Cardiac fibroblast (primary cell): Measurements from ENCODE around the gene CYRIA.

Experiments
- DNase-seq, 2 donors: peaks; one replicate each; pipeline versions ENCODE4 v3.0.0 to v3.0.0-alpha.2; 2010; ENCODE audit warnings: low read depth in 2 of 2
- H3K4me3 ChIP-seq, 2 donors: replicated peaks in 1 of 2; 1 replicate in 1 of 2; 2 replicates in 1 of 2; pipeline ENCODE4 v1.5.1; 2011; ENCODE audit warnings: low read depth in 2 of 2, low read length in 2 of 2, mild to moderate bottlenecking in 2 of 2, moderate library complexity in 1 of 2
- TF ChIP-seq, protein P1 (sequence below): IDR thresholded peaks from one replicate; pipeline ENCODE4 v1.5.1; 2011; ENCODE audit warnings: low read depth, mild to moderate bottlenecking, low read length, inconsistent platforms

Gene CYRIA

DNA sequence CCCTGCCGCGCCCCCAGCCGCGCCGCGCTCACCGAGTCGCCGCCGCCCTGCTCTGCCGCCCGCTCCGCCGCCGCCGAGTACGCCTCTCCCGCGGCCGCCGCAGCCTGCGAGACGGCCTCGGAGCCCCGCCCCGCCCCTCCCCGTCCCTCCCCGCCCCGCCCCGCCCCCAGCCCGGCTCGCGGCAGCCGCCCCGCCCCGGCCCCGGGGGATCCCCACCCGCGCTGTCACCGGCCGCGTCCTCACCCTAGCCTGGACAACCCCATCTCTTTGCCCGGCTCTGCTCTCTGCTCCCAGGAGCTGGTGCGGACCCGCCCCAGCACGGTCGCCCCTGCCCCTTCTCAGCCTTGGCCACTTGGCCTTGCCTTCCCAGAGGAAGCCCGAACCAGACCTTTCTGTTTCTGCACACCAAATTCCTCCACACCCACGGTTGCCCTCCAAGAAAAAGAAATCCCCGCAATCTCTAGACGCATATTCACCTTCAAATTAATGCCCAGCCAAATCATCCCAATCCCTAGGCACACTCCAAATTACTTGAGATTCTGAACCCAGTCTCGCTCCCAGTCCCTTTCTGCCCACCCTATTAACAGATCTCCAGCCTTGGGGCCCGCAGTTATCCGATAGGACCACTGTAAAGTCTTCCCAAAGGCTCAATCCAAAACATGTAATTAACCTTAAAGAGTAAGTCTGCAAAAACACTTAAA is at the start of gene CYRIA:
Gene CYRIA (minus strand): TSS at position 87 of the 701 bp plus-strand sequence. CDS start 77,715 bp downstream, outside the sequence.
- peak within 1 kb of the TSS; percentile 65 to 71 for H3K4me3 ChIP-seq
- TF ChIP-seq, protein P1, sequence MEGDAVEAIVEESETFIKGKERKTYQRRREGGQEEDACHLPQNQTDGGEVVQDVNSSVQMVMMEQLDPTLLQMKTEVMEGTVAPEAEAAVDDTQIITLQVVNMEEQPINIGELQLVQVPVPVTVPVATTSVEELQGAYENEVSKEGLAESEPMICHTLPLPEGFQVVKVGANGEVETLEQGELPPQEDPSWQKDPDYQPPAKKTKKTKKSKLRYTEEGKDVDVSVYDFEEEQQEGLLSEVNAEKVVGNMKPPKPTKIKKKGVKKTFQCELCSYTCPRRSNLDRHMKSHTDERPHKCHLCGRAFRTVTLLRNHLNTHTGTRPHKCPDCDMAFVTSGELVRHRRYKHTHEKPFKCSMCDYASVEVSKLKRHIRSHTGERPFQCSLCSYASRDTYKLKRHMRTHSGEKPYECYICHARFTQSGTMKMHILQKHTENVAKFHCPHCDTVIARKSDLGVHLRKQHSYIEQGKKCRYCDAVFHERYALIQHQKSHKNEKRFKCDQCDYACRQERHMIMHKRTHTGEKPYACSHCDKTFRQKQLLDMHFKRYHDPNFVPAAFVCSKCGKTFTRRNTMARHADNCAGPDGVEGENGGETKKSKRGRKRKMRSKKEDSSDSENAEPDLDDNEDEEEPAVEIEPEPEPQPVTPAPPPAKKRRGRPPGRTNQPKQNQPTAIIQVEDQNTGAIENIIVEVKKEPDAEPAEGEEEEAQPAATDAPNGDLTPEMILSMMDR = no peak
- DNase-seq = peak; percentile 38 to 40

DNA sequence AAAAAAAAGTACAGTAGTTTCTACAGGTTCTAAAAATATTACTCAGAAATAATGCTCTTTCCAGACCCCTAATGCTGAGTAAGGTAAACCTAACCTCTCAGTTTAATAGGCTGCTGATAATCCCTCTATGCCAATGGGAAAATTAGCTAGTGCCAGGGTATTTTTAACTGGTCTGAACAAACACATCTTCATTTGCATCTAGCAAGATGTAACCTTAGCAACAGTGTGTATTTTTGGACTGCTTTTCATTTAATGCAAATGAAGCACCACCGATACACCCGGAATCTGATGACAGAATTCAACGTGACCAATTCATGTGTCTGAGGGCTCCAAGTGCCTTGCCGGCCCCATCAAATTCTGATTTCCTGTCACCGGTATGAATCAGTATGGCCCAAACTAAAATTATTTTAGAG is 47.4 kb upstream of the CYRIA start:
- no peak for DNase-seq
- TF ChIP-seq, protein P1 = no peak

DNA sequence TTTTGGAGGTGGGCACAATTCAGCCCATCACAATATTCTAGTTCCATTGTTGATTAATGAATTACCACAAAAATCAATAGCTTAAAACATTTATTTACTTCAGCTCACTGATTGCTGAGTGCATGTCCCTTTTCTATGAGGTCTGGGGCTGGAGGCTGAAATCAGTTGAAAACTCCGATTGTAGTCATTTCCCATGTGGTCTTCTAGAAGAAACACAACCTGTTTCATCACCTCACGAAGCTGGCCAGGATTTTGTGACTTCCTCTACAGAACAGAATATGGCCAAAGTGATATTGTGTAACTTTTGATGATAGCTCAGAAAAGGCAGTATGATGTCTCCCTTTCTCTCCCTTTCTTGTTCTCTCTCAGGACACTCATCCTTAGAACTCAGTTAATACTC is 44.1 kb upstream of the CYRIA start:
- TF ChIP-seq, protein P1 = no peak
- no peak overlapping the region for H3K4me3 ChIP-seq

More for the DNA sequence above, 47.4 kb upstream of the CYRIA start:
- no peak overlapping the region for H3K4me3 ChIP-seq

DNA sequence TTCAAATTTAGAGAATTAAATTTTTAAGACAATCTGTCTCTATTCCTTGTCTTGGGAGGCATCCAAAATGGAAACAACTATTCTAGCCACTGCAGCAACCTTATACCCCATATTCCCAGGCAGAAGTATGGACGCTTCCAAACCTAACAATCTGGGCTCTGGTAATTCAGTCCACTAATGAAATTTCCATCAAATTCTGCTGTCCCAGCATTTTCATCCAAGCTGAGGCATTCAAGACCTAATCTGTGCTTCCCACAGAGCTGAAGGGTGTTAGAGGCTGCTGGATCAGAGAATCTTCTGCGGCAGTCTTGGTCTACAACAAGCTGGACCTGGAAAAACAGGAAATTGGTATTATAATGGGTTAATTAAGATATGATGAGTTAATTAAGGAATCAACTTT is 42.5 kb upstream of the CYRIA start:
- no peak for DNase-seq
- TF ChIP-seq, protein P1 = no peak
- no peak overlapping the region for H3K4me3 ChIP-seq

More for the DNA sequence above, 44.1 kb upstream of the CYRIA start:
- DNase-seq = no peak

DNA sequence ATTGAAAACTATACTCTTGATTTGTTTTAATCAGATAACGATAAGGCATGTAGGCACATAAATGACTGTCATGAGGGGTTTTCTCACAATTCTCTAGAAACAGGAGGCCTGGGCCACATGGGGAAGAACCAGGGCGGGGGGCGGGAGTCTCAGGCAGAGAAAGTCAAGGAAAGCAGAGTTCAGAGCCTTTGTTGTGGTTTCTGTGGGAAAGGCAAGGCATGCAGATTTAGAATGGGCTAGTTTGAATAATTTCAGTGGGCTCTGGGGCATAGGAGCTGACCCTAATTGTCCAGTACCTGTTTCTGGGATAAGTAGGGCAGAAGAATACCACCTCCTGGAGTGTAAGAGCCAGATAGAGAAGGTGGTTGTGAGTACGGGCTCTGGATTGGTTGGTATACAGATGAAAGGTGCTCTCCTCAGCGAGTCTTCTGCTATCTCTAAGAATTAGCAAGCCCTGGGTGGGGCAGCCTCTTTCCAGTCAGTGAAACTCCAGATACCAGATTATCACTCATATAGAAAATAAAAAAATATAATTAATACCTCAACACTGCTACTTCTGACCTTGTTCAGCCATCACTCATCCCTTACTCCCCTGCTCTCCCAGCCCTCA is 41.5 kb upstream of the CYRIA start:
- TF ChIP-seq, protein P1 = no peak

DNA sequence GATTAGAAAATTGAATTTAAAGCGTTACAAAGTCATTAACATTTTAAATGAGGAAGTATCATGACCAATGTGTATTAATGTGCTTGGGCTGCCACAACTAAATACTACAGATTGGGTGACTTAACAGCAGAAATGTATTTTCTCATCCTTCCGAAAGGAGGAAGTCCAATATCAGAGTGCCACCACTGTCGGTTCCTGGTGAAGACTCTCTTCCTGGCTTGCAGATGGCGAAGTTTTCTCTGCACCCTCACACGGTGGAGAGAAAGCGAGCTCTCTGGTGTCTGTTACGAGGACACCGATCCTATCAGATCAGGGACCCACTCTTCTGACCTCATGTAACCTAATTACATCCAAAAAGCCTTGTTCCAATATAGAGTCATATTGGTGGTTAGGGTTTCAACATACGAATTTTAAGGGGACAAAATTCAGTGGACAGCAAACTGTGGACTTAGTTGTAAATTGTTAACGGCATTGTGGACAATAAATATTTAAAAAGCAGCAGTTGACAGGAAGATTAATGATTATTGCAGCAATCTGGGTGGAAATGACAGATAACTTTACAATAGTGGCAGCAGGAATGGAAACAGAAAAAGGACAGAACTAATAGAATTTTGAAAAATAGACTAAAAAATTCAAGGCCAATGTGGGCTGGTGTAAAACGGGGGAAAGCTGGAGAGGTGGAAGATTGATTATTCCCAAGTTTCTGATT is 35.1 kb upstream of the CYRIA start:
- DNase-seq = no peak
- TF ChIP-seq, protein P1 = no peak
- no peak overlapping the region for H3K4me3 ChIP-seq

More for the DNA sequence above, 41.5 kb upstream of the CYRIA start:
- no peak for DNase-seq
- no peak overlapping the region for H3K4me3 ChIP-seq
